ENCODE results near the gene CCDC89.

The CCDC89 gene

DNA sequence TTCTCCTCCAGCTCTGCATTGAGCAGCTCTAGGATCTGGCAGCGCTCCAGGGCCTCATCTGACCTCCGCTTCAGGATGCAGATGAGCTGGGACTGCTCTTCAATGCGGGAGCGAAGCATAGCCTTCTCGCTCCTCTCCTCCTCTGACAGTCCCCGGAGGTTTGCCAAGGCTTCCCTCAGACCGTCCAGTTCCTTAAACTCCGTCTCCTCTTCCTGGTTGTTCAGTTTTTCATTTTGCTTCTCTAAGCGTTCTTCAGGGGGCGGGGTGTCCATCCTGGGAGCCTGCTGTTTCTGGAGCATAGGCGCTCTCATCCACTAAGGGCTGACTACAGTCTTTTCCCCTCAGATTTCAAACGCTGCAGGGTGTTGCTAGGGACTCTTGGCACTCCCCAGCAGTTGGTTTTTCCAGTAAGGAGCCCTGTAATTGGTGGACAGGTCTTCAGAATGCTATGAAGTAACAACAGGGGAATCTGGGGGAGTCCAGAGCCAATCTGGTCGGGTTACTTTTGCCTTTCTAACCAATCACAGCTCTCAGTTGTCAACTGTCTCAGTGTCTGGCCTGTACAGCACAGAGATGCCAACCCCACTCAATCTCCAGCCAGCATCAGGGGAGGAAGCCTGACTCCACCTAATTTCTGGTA lies at the start of gene CCDC89:
Gene CCDC89, minus strand, starts transcription at position 376 of the 640 bp plus-strand sequence. Its CDS starts 65 bp downstream, at position 311.
- Histone ChIP-seq H3K79me2 (ENCODE audit: insufficient read depth, low read length) (no peaks in the 10 kb centered on the region), H2AFZ (ENCODE audit: low read length) (no peak within 1 kb of the TSS), H3K9ac (ENCODE audit: low read length) (no peak within 1 kb of the TSS), H3F3A (ENCODE audit: insufficient read depth, low read length) (no peaks in the 10 kb centered on the region), H3K9me2 (ENCODE audit: low read depth, low read length) (no peaks in the 10 kb centered on the region), H3K36me3 (ENCODE audit: insufficient read depth, low read length) (no peaks in the 10 kb centered on the region; the same call in 1 of the 2 replicates), H3K27me3 (ENCODE audit: insufficient read depth, low read length) (no peaks in the 10 kb centered on the region), H3K27ac (ENCODE audit: low read depth, low read length, poor library complexity, severe bottlenecking) (no peak within 1 kb of the TSS), H3K4me1 (ENCODE audit: insufficient read depth, low read length, severe bottlenecking) (peaks cover 14% of the 10 kb centered on the region), H3K4me2 (ENCODE audit: low read length) (no peak within 1 kb of the TSS), H3K4me3 (ENCODE audit: low read depth, low read length, poor library complexity, severe bottlenecking) (no peak within 1 kb of the TSS), H4K20me1 (ENCODE audit: insufficient read depth, low read length) (no peaks in the 10 kb centered on the region), H3K9me3 (ENCODE audit: low read length) (no peaks in the 10 kb centered on the region)
- TF ChIP-seq CTCF (IDR thresholded peaks at IDR 0.05; ENCODE audit: low read length), result no peak
- no peak for TF ChIP-seq EZH2 (IDR thresholded peaks at IDR 0.05; ENCODE audit: borderline replicate concordance, low read length)

GRCh38 chr11:85732965-85733364 lies 47.0 kb upstream of the CCDC89 start:
- H3K4me2 ChIP-seq (ENCODE audit: low read length), result no peak overlapping the region
- TF ChIP-seq EZH2 (IDR thresholded peaks at IDR 0.05; ENCODE audit: borderline replicate concordance, low read length) (no peak), CTCF (IDR thresholded peaks at IDR 0.05; ENCODE audit: low read length) (no peak)
- no peaks in the 10 kb centered on the region for H4K20me1 ChIP-seq (ENCODE audit: insufficient read depth, low read length)

DNA sequence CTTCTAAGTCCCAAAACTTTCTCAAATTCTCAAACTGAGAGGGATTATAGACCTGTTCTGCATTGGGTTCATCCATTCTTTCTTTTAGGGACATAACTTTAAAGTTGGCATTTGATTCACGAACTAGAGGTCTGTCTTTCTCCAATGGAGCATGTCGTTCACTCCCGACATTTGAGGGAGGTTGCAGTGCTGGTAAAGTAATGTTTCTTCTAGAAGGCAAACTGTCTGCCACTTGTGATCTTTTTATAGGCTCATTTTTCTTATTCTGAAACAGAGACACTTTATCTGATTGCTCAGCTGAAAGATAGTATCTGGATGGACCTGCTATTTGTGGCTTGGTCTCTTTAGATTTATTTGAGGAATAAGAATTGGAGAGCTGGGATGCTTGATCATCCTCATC lies 40.4 kb upstream of the CCDC89 start:
- Histone ChIP-seq H3K9me3 (ENCODE audit: low read length) (no peaks in the 10 kb centered on the region), H3K9me2 (ENCODE audit: low read depth, low read length) (no peaks in the 10 kb centered on the region), H3K4me3 (ENCODE audit: low read depth, low read length, poor library complexity, severe bottlenecking) (no peak overlapping the region), H3K79me2 (ENCODE audit: insufficient read depth, low read length) (no peaks in the 10 kb centered on the region), H3K4me2 (ENCODE audit: low read length) (no peak overlapping the region), H3K27ac (ENCODE audit: low read depth, low read length, poor library complexity, severe bottlenecking) (no peak overlapping the region), H3K27me3 (ENCODE audit: insufficient read depth, low read length) (no peaks in the 10 kb centered on the region), H3F3A (ENCODE audit: insufficient read depth, low read length) (no peaks in the 10 kb centered on the region), H3K36me3 (ENCODE audit: insufficient read depth, low read length) (no peaks in the 10 kb centered on the region), H4K20me1 (ENCODE audit: insufficient read depth, low read length) (no peaks in the 10 kb centered on the region), H2AFZ (ENCODE audit: low read length) (no peak overlapping the region), H3K4me1 (ENCODE audit: insufficient read depth, low read length, severe bottlenecking) (no peaks in the 10 kb centered on the region), H3K9ac (ENCODE audit: low read length) (no peak overlapping the region)
- TF ChIP-seq EZH2 (IDR thresholded peaks at IDR 0.05; ENCODE audit: borderline replicate concordance, low read length) (no peak), CTCF (IDR thresholded peaks at IDR 0.05; ENCODE audit: low read length) (no peak)

More at GRCh38 chr11:85732965-85733364, 47.0 kb upstream of the CCDC89 start:
- Histone ChIP-seq H3K27ac (ENCODE audit: low read depth, low read length, poor library complexity, severe bottlenecking) (no peak overlapping the region), H3F3A (ENCODE audit: insufficient read depth, low read length) (no peaks in the 10 kb centered on the region), H3K9me3 (ENCODE audit: low read length) (no peaks in the 10 kb centered on the region), H3K9me2 (ENCODE audit: low read depth, low read length) (no peaks in the 10 kb centered on the region), H3K4me1 (ENCODE audit: insufficient read depth, low read length, severe bottlenecking) (no peaks in the 10 kb centered on the region), H3K79me2 (ENCODE audit: insufficient read depth, low read length) (no peaks in the 10 kb centered on the region), H3K36me3 (ENCODE audit: insufficient read depth, low read length) (no peaks in the 10 kb centered on the region), H3K9ac (ENCODE audit: low read length) (no peak overlapping the region), H3K27me3 (ENCODE audit: insufficient read depth, low read length) (no peaks in the 10 kb centered on the region), H2AFZ (ENCODE audit: low read length) (no peak overlapping the region), H3K4me3 (ENCODE audit: low read depth, low read length, poor library complexity, severe bottlenecking) (no peak overlapping the region)
